GM12801 (cell line): ENCODE results near the gene ELP4.

ENCODE experiments used
- TF ChIP-seq, protein P1 (sequence below): IDR thresholded peaks from one replicate; pipeline ENCODE4 v1.5.1; 2011; ENCODE audit warnings: control low read depth; ENCODE audit not compliant: insufficient read length; ENCODE audit errors: extremely low read depth

Gene ELP4

DNA sequence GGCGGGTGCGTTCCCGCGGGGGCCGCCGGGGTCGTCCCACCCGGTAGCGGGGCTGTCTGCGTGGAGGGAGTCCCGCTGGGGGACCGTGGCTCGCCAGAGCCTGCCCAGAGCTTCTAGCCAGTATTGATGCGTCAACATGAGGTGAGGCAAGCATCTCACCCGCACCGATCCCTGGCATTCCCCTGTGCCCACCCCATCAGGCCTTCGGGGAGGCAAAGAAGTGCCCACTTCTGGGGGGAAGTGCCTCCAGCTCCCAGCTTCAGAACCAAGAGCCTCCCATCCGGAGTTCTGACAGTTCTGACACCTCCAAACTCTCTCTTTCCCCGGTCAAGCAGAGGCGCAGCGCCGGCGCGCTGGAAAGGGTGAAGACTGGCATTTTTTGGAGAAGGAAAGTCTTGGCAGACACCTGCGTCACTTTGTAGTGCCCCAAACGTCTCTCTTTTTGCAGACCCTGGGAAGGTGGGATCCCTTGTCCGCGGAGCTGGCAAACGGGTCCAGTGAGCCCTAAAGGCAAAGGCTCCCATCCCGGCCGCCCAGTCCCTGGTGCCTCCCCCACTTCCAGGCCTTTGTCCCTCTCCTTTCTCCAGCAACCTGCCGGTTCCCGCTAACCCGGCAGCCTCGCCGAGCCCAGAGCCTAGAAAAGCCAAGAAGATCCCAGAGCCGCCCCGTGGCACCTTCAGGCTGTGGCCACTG lies 304.8 kb downstream of the ELP4 start:
- TF ChIP-seq, protein P1, sequence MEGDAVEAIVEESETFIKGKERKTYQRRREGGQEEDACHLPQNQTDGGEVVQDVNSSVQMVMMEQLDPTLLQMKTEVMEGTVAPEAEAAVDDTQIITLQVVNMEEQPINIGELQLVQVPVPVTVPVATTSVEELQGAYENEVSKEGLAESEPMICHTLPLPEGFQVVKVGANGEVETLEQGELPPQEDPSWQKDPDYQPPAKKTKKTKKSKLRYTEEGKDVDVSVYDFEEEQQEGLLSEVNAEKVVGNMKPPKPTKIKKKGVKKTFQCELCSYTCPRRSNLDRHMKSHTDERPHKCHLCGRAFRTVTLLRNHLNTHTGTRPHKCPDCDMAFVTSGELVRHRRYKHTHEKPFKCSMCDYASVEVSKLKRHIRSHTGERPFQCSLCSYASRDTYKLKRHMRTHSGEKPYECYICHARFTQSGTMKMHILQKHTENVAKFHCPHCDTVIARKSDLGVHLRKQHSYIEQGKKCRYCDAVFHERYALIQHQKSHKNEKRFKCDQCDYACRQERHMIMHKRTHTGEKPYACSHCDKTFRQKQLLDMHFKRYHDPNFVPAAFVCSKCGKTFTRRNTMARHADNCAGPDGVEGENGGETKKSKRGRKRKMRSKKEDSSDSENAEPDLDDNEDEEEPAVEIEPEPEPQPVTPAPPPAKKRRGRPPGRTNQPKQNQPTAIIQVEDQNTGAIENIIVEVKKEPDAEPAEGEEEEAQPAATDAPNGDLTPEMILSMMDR: no peak

DNA sequence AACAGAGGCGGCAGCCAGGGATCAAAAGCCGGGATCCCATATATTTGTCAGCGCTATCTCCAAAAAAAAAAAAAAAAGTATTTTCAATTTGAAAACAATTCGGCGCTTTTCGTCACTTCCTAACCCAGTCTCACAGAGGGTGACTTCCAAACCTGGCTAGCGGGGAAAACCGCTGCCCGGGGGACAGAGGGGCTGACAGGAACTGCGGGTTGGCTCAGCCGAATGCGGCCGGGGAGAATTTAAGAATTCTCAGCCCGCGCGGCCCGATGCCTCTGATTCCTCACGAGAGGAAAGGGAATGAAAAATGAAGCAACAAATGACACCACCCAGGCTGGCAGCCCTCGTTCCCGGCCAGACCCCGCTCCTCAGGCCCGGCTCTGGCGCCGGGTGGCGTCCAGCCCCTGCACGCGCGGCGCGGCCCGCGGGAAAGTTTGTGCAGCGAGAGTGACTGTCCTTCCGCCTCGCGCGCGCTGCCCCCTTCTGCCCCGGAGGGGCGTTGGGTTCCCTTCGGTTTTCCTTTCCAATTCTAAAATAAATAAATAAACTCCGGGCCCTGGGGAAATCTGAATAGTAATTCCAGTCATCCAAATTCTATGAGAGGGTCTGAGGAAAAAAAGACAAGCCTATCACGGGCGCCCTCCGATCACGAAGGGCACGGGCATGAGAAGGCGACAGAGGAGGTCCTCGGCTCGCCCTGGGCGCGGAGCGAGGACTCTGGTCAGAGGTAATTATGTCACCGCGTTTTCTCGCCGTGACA lies 306.3 kb downstream of the ELP4 start:
- TF ChIP-seq, protein P1: no peak

DNA sequence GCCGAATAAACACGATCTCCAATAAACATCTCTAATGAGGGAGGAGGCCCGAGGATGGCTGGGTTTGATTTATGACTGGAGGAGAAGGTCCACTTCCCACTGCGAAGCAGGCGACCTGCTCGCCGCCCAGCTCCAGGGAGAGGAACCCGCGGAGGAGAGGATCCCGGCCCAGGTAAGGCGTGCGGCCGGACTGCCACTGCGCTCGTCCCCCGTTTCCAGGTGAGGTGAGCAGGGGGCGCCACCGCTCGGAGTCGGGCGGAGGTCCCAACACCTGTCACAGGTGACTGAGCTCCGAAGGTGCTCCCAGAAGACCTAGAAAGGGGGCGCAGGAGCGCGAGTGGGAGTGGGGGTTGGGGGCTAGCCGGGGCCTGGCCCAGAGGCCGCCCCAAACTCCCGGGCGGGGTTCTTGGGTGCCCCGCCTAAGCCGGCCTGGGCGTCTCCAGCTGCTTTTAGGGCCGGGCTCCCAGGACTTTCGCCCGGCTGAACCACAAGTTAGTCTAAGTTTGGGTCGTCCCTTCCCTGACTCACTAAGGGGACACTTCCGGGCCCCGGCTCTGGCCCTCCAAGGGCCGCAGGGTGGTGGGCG lies 307.0 kb downstream of the ELP4 start:
- TF ChIP-seq, protein P1: no peak

DNA sequence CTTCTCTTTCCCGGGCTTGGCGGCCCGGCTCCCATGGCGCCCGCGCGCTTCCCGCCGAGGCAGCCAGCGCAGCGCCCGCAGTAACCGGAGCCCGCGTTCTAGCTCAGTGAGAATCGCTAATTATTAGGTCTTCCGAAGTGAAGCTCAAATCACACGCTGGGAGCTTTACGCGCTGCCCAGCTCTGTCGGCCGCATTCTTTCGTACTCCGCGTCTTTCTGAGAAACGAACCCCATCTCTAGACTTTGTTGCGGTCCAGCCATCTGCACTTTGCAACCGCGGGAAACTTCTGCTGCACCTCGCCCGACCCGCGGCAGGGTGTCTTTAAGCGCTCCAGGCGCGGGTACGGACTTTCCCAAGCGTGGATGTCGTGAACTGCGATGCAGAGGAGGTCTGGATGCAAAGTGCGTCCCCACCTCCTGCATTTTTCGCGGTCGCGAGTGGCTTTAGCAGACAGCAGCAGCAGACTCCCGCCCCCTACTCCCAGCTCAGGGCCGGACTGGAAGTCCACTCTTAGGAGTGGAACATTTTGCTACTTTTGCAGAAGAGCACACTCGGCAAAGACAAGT lies 307.6 kb downstream of the ELP4 start:
- TF ChIP-seq, protein P1: no peak

DNA sequence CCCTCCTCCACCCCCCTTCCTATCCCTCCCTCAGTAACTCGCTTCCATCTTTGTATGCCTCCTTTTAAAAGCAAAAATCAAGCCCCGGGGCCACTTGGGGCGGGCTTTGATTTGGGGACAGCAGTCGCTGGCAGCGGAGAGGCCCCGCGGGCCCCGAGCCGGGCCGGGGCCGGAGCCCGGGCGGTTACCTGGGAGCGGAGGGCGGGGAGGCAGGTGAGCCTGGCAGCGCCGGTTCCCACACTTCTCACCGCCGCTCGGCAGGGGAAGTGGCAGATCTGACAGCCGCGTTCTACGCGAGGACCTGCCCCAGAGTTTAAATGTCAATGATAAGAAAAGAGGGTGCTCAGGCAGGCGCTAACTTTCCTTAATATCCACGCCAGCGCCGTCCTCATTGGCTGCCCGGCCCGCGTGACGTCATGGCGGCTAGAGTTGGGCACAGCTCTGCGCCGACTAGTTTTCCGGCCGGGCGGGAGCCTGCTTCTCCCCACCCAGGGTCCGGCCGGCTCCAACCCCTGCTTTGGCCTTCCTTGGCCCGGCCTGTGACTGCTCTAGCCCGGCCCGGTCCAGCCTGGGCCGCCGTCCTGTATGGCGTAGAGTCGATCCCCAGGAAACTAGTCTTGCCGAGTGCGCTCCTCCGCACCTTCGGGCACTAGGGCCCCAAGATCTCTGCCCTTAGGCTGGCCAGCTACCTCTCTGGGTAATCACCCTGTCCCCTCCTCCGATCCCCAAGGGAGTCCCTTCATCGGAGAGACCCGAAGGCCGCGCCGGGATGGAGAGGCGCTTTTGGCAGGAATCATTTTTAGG lies 308.3 kb downstream of the ELP4 start:
- TF ChIP-seq, protein P1: no peak

DNA sequence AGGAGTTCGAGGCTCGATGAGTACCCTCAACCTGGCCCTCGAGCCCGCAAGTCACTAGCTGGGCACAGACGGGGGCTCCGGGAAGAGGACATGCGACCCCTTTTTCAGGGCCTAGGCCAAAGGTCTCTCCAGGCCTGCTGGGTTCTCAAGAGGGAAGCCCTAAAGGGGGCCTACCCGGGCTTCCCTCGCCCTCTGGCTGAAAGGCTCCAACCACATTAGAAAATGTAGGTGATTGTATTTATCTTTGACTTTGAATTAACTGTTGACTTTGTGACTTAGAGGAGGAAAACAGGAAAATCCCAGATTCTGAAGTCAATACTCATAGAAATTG lies 308.8 kb downstream of the ELP4 start:
- TF ChIP-seq, protein P1: no peak
